ENCODE measurements around the gene IRX1. TPM values are rescaled to one million over a fixed set of nuclear protein-coding genes. Genes with fewer than 3 reads are reported as not detected.

IRX1 gene
- total RNA-seq, 1 donor from 2014 or later: 10.3 TPM

DNA sequence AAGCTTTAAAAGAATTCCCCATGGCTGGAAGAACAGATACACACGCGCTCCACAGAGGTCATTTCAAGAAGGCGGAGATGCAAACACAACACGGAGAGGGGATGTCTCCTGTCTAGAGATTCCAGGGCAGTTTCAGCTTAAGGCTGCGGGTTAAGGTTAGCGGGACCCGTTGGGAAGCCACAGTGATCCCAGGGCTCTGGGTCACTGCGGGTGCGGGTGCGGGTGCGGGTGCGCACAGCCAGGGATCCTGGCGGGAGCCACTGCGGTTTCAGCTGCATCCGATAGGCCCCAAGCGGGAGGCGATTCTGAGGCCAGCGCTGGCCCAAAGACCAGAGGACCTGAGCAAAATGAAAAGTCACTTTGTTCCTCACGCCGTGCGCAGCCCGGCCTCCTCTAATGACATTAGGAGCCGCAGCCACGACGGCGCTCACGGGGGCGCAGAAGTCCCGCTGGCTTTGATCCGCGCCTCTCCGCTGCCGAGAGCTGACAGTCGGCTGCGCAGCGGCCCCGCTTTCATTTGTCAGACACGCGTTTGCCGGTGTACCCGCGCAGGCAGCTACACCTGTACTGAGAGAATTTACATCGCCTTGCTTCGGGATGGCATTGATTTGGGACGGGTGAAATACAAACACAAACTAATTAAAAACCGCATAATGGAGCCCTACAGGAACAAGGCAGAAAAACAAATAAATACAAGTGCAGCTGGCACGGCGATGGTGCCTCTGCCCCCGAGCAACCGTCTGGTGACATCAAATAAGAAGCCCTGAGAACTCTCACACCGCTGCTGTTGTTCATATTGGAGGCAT lies 5.3 kb upstream of the IRX1 start:
- Histone ChIP-seq H3K9me3 (no peaks in the 10 kb centered on the region), H3K4me3 (peak overlapping the region; percentile 27 to 63), H3K27me3 (peaks cover 14% of the 10 kb centered on the region), H3K36me3 (no peaks in the 10 kb centered on the region), H3K27ac (no peak overlapping the region), H3K4me1 (peaks cover 0 to 2% of the 10 kb centered on the region in 2 donors)
- DNase-seq (ENCODE audit: low spot score in 2 of 2): peak in 1 of 2 donors; percentile 56
- TF ChIP-seq, protein P1, sequence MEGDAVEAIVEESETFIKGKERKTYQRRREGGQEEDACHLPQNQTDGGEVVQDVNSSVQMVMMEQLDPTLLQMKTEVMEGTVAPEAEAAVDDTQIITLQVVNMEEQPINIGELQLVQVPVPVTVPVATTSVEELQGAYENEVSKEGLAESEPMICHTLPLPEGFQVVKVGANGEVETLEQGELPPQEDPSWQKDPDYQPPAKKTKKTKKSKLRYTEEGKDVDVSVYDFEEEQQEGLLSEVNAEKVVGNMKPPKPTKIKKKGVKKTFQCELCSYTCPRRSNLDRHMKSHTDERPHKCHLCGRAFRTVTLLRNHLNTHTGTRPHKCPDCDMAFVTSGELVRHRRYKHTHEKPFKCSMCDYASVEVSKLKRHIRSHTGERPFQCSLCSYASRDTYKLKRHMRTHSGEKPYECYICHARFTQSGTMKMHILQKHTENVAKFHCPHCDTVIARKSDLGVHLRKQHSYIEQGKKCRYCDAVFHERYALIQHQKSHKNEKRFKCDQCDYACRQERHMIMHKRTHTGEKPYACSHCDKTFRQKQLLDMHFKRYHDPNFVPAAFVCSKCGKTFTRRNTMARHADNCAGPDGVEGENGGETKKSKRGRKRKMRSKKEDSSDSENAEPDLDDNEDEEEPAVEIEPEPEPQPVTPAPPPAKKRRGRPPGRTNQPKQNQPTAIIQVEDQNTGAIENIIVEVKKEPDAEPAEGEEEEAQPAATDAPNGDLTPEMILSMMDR (IDR thresholded peaks at IDR 0.05): no peak
- intact Hi-C loops (cut with DNase I): no loop called here

DNA sequence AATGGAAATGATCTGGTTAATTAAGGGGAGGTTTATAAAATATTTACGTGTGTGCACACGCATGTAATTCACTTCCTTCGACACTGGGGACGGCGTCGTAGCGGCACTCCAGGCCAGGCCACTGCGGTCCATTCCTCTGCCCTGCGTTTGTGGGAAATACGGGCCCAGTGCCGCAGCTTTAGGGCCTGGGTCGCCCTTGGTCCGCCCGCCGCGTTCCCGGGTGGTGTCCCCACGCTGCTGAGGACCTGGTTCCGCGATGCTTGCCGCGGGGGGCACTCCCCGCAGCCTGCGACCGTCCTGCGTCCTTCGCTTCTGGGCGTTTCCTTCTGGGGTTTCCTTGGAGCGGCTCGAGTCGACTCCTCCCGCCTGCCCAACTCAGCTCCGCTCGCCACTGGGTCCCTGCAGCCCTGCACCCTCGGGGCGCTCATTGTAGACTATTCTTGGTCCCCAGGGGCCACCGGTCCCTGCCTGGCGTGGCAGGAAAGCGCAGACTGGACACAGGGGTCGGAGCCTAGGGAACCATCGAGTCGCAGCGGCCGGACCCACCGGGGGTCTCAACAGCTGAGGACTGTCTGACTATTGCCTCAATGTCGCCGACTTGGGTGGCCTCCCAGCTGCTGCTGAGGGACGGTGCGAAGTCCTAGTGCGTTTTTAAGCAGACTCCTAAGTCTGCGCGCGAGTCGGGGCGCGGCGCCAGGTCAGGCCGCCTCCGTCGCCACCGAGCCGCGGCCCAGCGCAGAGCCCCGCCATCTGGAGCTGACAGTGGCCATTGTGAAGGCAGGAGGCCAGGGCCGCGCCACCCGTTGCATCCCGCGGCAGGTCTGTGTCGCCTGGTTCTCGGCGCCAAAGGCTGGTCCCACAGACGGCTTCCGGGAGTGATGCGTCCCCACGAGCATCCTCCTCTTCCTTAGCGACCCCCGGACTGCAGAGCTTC lies 4.4 kb upstream of the IRX1 start:
- Histone ChIP-seq H3K4me1 (peaks cover 0 to 2% of the 10 kb centered on the region in 2 donors), H3K27me3 (peaks cover 14% of the 10 kb centered on the region), H3K36me3 (no peaks in the 10 kb centered on the region), H3K27ac (no peak overlapping the region), H3K9me3 (no peaks in the 10 kb centered on the region), H3K4me3 (peak overlapping the region; percentile 27 to 63)
- TF ChIP-seq, protein P1 (IDR thresholded peaks at IDR 0.05): peak in 2 of 3 experiments; percentile 4 to 16
- intact Hi-C loops (cut with DNase I): no loop called here
- DNase-seq (ENCODE audit: low spot score in 2 of 2): no peak

DNA sequence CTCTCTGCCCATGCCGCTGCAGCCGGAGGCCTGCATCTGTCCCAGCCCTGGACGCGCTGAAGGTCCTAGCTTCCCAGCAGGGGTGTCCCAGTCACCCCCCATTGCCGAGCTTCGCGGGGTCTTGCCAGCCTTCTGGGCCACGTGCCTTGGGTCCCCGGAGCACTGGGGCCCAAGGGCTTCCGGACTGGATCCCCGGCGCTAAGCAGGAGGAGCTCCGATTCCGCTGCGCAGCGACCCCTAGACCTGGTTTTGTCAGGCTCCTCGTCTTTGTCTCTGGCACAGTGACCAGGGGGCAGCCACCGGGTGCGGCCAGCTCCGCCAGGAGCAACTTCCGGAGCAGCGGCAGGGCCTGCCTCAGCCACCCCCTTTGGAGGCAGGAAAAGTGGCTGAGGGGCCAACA lies 3.3 kb upstream of the IRX1 start:
- no peak overlapping the region for H3K4me3 ChIP-seq
- peaks cover 14% of the 10 kb centered on the region for H3K27me3 ChIP-seq
- intact Hi-C loops (cut with DNase I): no loop called here
- no peaks in the 10 kb centered on the region for H3K36me3 ChIP-seq
- TF ChIP-seq, protein P1 (IDR thresholded peaks at IDR 0.05): no peak
- no peaks in the 10 kb centered on the region for H3K9me3 ChIP-seq
- peaks cover 0 to 2% of the 10 kb centered on the region in 2 donors for H3K4me1 ChIP-seq
- H3K27ac ChIP-seq: no peak overlapping the region
- no peak for DNase-seq (ENCODE audit: low spot score in 2 of 2)

DNA sequence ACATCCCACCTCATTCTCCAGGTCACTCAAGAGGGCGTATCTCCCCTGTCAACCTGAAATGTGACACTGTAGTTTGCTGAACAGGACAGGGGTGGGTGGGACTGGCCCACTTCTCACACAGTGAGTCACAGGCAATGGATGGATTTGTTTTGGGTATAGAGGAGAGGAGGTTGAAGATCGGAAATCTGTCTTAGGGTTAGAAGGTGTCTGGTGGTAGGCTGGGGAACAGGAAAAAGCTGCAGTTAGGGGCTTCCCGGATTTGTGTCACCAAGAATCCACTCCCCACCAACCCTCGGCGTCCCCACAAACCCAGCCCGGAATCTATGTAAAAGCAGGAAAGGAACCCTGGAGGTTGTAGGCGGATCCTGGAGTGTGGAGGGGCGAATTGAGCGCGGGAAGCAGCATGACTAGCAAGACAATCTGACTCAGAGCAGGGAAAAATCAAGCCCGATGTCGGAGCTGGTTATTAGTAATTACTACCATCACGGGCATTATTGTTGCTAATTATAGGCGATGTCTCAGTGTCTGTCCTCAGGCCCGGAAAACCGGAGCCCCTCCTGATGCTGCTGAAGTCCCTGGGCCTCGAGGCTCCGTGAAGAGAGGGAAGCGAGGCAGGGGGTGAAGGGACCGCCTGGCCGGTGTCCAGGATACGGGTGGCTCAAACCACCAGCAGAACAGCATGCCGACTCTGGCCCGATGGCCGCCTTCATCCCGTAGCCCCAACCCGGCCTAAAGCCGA lies 1.7 kb upstream of the IRX1 start:
- intact Hi-C loops (cut with DNase I): no loop called here
- Histone ChIP-seq H3K9me3 (no peaks in the 10 kb centered on the region), H3K4me3 (peak overlapping the region; percentile 39 to 65), H3K27me3 (peaks cover 14% of the 10 kb centered on the region), H3K36me3 (no peaks in the 10 kb centered on the region), H3K27ac (peak overlapping the region; percentile 63 to 72), H3K4me1 (peaks cover 0 to 2% of the 10 kb centered on the region in 2 donors)
- TF ChIP-seq, protein P1 (IDR thresholded peaks at IDR 0.05): no peak
- no peak for DNase-seq (ENCODE audit: low spot score in 2 of 2)

DNA sequence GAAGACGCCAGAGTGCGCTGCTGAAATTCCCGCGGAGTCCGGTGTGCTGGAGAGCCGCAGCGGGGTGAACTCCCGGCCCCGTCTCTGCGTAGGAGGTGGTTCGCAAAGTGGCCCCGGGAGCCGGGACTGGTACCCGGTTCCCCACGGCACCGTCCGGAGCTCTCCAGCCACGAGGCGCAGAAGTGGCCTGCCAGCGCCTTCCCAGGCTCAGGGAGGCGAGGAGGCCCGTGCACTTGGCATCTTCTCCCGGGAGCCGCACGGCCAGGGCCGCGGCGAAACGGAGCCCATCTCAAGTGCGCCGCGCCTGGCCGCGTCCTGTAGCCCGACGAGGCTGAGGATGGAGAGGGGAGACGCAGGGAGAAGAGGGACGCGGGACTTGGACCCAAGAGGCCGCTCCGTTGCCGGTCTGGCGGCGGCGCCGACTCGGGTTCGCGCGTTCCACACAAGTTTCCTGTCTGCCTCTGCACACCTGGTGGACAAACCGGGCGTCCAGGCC lies 1.1 kb upstream of the IRX1 start:
- Histone ChIP-seq H3K4me1 (peaks cover 0 to 2% of the 10 kb centered on the region in 2 donors), H3K4me3 (peak overlapping the region; percentile 39 to 65), H3K27me3 (peaks cover 18% of the 10 kb centered on the region), H3K9me3 (no peaks in the 10 kb centered on the region), H3K27ac (peak overlapping the region; percentile 63 to 72), H3K36me3 (no peaks in the 10 kb centered on the region)
- TF ChIP-seq, protein P1 (IDR thresholded peaks at IDR 0.05): no peak
- intact Hi-C loops (cut with DNase I): no loop called here
- no peak for DNase-seq (ENCODE audit: low spot score in 2 of 2)
